ENCODE results near the gene WDR18.

GRCh38 chr19:1013218-1013617 is 29.1 kb downstream of the WDR18 start:
- TF ChIP-seq CTCF (IDR thresholded peaks at IDR 0.05 in 2 of 3, conservative IDR thresholded peaks at IDR 0.05 in 1 of 3; ENCODE audit: borderline replicate concordance in 1 of 3, insufficient read depth in 1 of 3, low read depth in 2 of 3, low read length in 2 of 3), result no peak
- TF ChIP-seq JUND (IDR thresholded peaks at IDR 0.05), result no peak
- TF ChIP-seq POLR2AphosphoS5 (IDR thresholded peaks at IDR 0.05; ENCODE audit: low read depth, low read length), result no peak
- TF ChIP-seq REST (IDR thresholded peaks at IDR 0.05; ENCODE audit: low read depth), result no peak
- TF ChIP-seq RAD21 (IDR thresholded peaks at IDR 0.05; ENCODE audit: low read depth), result no peak
- TF ChIP-seq CEBPB (IDR thresholded peaks at IDR 0.05; ENCODE audit: low read depth), result no peak
- TF ChIP-seq SRF (IDR thresholded peaks at IDR 0.05; ENCODE audit: low read depth), result no peak
- TF ChIP-seq SIN3A (IDR thresholded peaks at IDR 0.05; ENCODE audit: low read depth), result no peak
- TF ChIP-seq ZBTB33 (IDR thresholded peaks at IDR 0.05; ENCODE audit: extremely low read depth, insufficient replicate concordance, low read length), result no peak
- TF ChIP-seq POLR2A (IDR thresholded peaks at IDR 0.05; ENCODE audit: borderline replicate concordance, extremely low read depth, insufficient read depth, insufficient read length), result no peak

All from HCT116 (cell line).